Measurements from ENCODE around the gene TNFRSF9.

- TF ChIP-seq CTCF (IDR thresholded peaks at IDR 0.05) (no peak), POLR2A (IDR thresholded peaks at IDR 0.05) (no peak)
These were observed 8.3 kb upstream of the TNFRSF9 start for GRCh38 chr1:7948960-7949359.
